IPS DF 6.9 (cell line): ENCODE results near the gene WFDC8.

Source experiments
- DNase-seq: peaks from one replicate; pipeline ENCODE4 v3.0.0-alpha.2; 2013; ENCODE audit warnings: low read depth, low spot score
- H3K27ac ChIP-seq: one replicate; pipeline ENCODE4 v1.5.1; 2013; ENCODE audit warnings: low read length, control low read depth
- H3K27me3 ChIP-seq: 2 replicates; pipeline ENCODE4 v1.6.1; 2013; ENCODE audit warnings: mild to moderate bottlenecking, low read length; ENCODE audit not compliant: control insufficient read depth, insufficient read depth
- H3K36me3 ChIP-seq: 2 replicates; pipeline ENCODE4 v1.6.1; 2013; ENCODE audit warnings: low read length; ENCODE audit not compliant: control insufficient read depth, insufficient read depth
- H3K4me1 ChIP-seq: 2 replicates; pipeline ENCODE4 v1.6.1; 2013; ENCODE audit warnings: low read length; ENCODE audit not compliant: control insufficient read depth, insufficient read depth
- H3K4me3 ChIP-seq: 2 replicates; pipeline ENCODE4 v1.5.1; 2013; ENCODE audit warnings: mild to moderate bottlenecking, low read length
- H3K9me3 ChIP-seq: 2 replicates; pipeline ENCODE4 v1.6.1; 2013; ENCODE audit warnings: low read length, inconsistent platforms; ENCODE audit not compliant: control insufficient read depth, insufficient read depth
- WGBS: extraction: QIAGEN DNeasy Blood & Tissue Kit; methylation state at CpG from one replicate; pipeline ENCODE4 v1.1.7; 2013; ENCODE audit warnings: mixed read lengths, missing lambda C conversion rate; ENCODE audit not compliant: insufficient read length, insufficient coverage; 5-methylcytosine and 5-hydroxymethylcytosine counted together

The WFDC8 gene

GRCh38 chr20:45579184-45579583 lies at the start of gene WFDC8:
Gene WFDC8, minus strand, starts transcription at chr20:45579284. Its CDS starts 37 bp downstream, at chr20:45579247.
- Histone ChIP-seq H3K36me3 (no peaks in the 10 kb centered on the region), H3K27ac (no peak within 1 kb of the TSS), H3K27me3 (no peaks in the 10 kb centered on the region), H3K9me3 (no peaks in the 10 kb centered on the region), H3K4me1 (peaks cover 6% of the 10 kb centered on the region; the same call in 1 of the 2 replicates), H3K4me3 (no peak within 1 kb of the TSS)
- no peak for DNase-seq
- no CpG with 5 or more reads among the region's 4 CpGs for WGBS

- no peaks in the 10 kb centered on the region for H3K9me3 ChIP-seq
- H3K4me1 ChIP-seq: peaks cover 1% of the 10 kb centered on the region
- H3K36me3 ChIP-seq: no peaks in the 10 kb centered on the region
- H3K27me3 ChIP-seq: no peaks in the 10 kb centered on the region
- H3K27ac ChIP-seq: no peak overlapping the region
- H3K4me3 ChIP-seq: no peak overlapping the region
- no peak for DNase-seq
- WGBS: no CpG with 5 or more reads among the region's 2 CpGs
Measured at GRCh38 chr20:45626540-45626939, 47.5 kb upstream of the WFDC8 start.

- no peak overlapping the region for H3K4me3 ChIP-seq
- no CpG with 5 or more reads among the region's 2 CpGs for WGBS
- DNase-seq: no peak
Measured at GRCh38 chr20:45621593-45621992, 42.5 kb upstream of the WFDC8 start.

GRCh38 chr20:45617591-45617990 lies 38.5 kb upstream of the WFDC8 start:
- Histone ChIP-seq H3K27ac (no peak overlapping the region), H3K9me3 (no peaks in the 10 kb centered on the region), H3K4me1 (no peaks in the 10 kb centered on the region; the same call in 1 of the 2 replicates), H3K36me3 (no peaks in the 10 kb centered on the region), H3K4me3 (no peak overlapping the region), H3K27me3 (no peaks in the 10 kb centered on the region)
- no CpG with 5 or more reads among the region's 2 CpGs for WGBS
- no peak for DNase-seq

More at GRCh38 chr20:45621593-45621992, 42.5 kb upstream of the WFDC8 start:
- H3K36me3 ChIP-seq: no peaks in the 10 kb centered on the region
- no peaks in the 10 kb centered on the region for H3K4me1 ChIP-seq
- no peaks in the 10 kb centered on the region for H3K27me3 ChIP-seq
- no peak overlapping the region for H3K27ac ChIP-seq
- no peaks in the 10 kb centered on the region for H3K9me3 ChIP-seq

GRCh38 chr20:45612314-45612713 lies 33.2 kb upstream of the WFDC8 start:
- DNase-seq: no peak

GRCh38 chr20:45611054-45611453 lies 32.0 kb upstream of the WFDC8 start:
- H3K36me3 ChIP-seq: no peaks in the 10 kb centered on the region
- DNase-seq: no peak
- no CpG with 5 or more reads among the region's 4 CpGs for WGBS
- no peak overlapping the region for H3K4me3 ChIP-seq
- H3K27ac ChIP-seq: no peak overlapping the region
- no peaks in the 10 kb centered on the region for H3K9me3 ChIP-seq
- no peaks in the 10 kb centered on the region for H3K27me3 ChIP-seq
- H3K4me1 ChIP-seq: no peaks in the 10 kb centered on the region; the same call in 1 of the 2 replicates

More at GRCh38 chr20:45612314-45612713, 33.2 kb upstream of the WFDC8 start:
- Histone ChIP-seq H3K27ac (no peak overlapping the region), H3K27me3 (no peaks in the 10 kb centered on the region), H3K36me3 (no peaks in the 10 kb centered on the region), H3K9me3 (no peaks in the 10 kb centered on the region), H3K4me3 (no peak overlapping the region), H3K4me1 (no peaks in the 10 kb centered on the region; the same call in 1 of the 2 replicates)

GRCh38 chr20:45607810-45608209 lies 28.7 kb upstream of the WFDC8 start:
- WGBS: no CpG with 5 or more reads among the region's 1 CpG
- no peak for DNase-seq
- no peak overlapping the region for H3K4me3 ChIP-seq

GRCh38 chr20:45595235-45595634 lies 16.2 kb upstream of the WFDC8 start:
- Histone ChIP-seq H3K4me1 (no peaks in the 10 kb centered on the region), H3K36me3 (no peaks in the 10 kb centered on the region), H3K4me3 (no peak overlapping the region), H3K9me3 (no peaks in the 10 kb centered on the region), H3K27ac (no peak overlapping the region), H3K27me3 (no peaks in the 10 kb centered on the region)
- no CpG with 5 or more reads among the region's 1 CpG for WGBS
- DNase-seq: no peak

More at GRCh38 chr20:45607810-45608209, 28.7 kb upstream of the WFDC8 start:
- no peaks in the 10 kb centered on the region for H3K4me1 ChIP-seq
- no peaks in the 10 kb centered on the region for H3K36me3 ChIP-seq
- H3K27ac ChIP-seq: no peak overlapping the region
- no peaks in the 10 kb centered on the region for H3K9me3 ChIP-seq
- H3K27me3 ChIP-seq: no peaks in the 10 kb centered on the region

GRCh38 chr20:45593498-45593897 lies 14.4 kb upstream of the WFDC8 start:
- Histone ChIP-seq H3K36me3 (no peaks in the 10 kb centered on the region), H3K27me3 (no peaks in the 10 kb centered on the region), H3K9me3 (no peaks in the 10 kb centered on the region), H3K4me3 (no peak overlapping the region), H3K27ac (no peak overlapping the region), H3K4me1 (no peaks in the 10 kb centered on the region)
- no peak for DNase-seq
- no CpG with 5 or more reads among the region's 1 CpG for WGBS

- DNase-seq: peak; percentile 47
- no CpG with 5 or more reads among the region's 5 CpGs for WGBS
Measured at GRCh38 chr20:45592574-45593189, 13.6 kb upstream of the WFDC8 start.

GRCh38 chr20:45589725-45590124 lies 10.6 kb upstream of the WFDC8 start:
- Histone ChIP-seq H3K36me3 (no peaks in the 10 kb centered on the region), H3K27ac (no peak overlapping the region), H3K4me1 (no peaks in the 10 kb centered on the region), H3K4me3 (no peak overlapping the region), H3K27me3 (no peaks in the 10 kb centered on the region), H3K9me3 (no peaks in the 10 kb centered on the region)
- DNase-seq: no peak
- WGBS: no CpG with 5 or more reads among the region's 1 CpG

More at GRCh38 chr20:45592574-45593189, 13.6 kb upstream of the WFDC8 start:
- Histone ChIP-seq H3K27ac (no peak overlapping the region), H3K4me3 (no peak overlapping the region), H3K4me1 (no peaks in the 10 kb centered on the region), H3K27me3 (no peaks in the 10 kb centered on the region), H3K36me3 (no peaks in the 10 kb centered on the region), H3K9me3 (no peaks in the 10 kb centered on the region)
